AG04450 (cell line): Measurements from ENCODE around the gene VWA1. TPM values are rescaled to one million over a fixed set of nuclear protein-coding genes. Genes with fewer than 3 reads are reported as not detected.

Experiments used
- CTCF ChIA-PET: fragments of 300-600, 350-600 bp; formaldehyde crosslinking; extraction: SDS; loops from one replicate; lab custom pipeline; 2022; ENCODE audit warnings: antibody characterized with exemption, inconsistent platforms; lab: Charles Lee
- POLR2A ChIA-PET: fragments of 350-600 bp; formaldehyde crosslinking; extraction: SDS; loops from one replicate; lab custom pipeline; 2021; ENCODE audit warnings: antibody characterized with exemption, inconsistent platforms; lab: Yijun Ruan, JAX
- DNase-seq: peaks from one replicate; pipeline ENCODE4 v3.0.0-alpha.2; 2011; ENCODE audit warnings: low read depth, low spot score
- H3K27ac ChIP-seq: one replicate; pipeline ENCODE4 v1.5.1; 2012; ENCODE audit warnings: low read depth, low read length, control low read depth
- H3K27me3 ChIP-seq: one replicate; pipeline ENCODE4 v1.6.0; 2012; ENCODE audit warnings: low read length; ENCODE audit not compliant: control insufficient read depth, insufficient read depth
- H3K4me3 ChIP-seq: 2 replicates; pipeline ENCODE4 v1.5.1; 2011; ENCODE audit warnings: mild to moderate bottlenecking, low read depth, low read length, control low read depth
- H3K9me3 ChIP-seq: 2 replicates; pipeline ENCODE4 v1.5.1; 2012; ENCODE audit warnings: low read length; ENCODE audit not compliant: control insufficient read depth, insufficient read depth
- polyA plus RNA-seq: library from polyadenylated mRNA; depleted of rRNA; stranded (reverse); fragments of >200 nt; gene quantifications from 2 replicates; pipeline ENCODE4 v1.2.3, GENCODE V29; 2011; rRNA removed
- TF ChIP-seq, protein P1 (sequence below): IDR thresholded peaks from 2 replicates; pipeline ENCODE4 v1.5.1; 2011; ENCODE audit warnings: low read depth, low read length, control low read depth, inconsistent platforms

VWA1 gene
- polyA plus RNA-seq, 1 experiment, result 3.9 TPM

DNA sequence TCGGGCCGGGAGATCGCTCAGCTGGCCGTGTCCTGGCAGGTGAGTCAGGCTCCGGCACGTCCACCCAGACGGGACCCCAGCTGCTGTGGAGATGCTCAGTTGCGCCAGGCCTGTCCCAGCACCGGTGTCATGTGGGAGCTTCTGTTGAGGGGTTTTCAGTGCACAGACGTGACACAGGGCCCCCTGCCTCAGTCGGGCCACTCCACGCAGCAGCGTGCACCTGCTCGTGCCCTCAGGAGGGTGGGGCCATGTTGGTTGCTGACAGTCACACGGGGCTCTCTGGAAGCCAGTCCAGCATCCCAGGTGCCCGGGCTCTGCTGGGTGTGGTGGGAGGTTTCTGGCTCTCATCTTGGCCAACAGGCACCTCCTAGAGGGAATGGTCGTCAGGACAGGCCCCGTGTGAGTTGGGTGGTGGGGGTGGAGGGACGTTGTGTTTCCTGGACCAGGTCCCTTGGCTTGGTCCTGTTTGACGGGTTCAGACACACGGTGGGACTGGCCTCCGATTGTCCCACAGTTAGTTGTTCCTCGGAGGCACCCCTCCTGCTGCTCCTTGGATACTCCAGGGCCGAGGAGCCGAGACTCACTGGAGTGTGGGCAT, 55.2 kb downstream of the VWA1 start:
- Histone ChIP-seq H3K9me3 (peaks cover 34% of the 10 kb centered on the region), H3K27ac (no peak overlapping the region), H3K27me3 (no peaks in the 10 kb centered on the region), H3K4me3 (no peak overlapping the region)
- TF ChIP-seq, protein P1, sequence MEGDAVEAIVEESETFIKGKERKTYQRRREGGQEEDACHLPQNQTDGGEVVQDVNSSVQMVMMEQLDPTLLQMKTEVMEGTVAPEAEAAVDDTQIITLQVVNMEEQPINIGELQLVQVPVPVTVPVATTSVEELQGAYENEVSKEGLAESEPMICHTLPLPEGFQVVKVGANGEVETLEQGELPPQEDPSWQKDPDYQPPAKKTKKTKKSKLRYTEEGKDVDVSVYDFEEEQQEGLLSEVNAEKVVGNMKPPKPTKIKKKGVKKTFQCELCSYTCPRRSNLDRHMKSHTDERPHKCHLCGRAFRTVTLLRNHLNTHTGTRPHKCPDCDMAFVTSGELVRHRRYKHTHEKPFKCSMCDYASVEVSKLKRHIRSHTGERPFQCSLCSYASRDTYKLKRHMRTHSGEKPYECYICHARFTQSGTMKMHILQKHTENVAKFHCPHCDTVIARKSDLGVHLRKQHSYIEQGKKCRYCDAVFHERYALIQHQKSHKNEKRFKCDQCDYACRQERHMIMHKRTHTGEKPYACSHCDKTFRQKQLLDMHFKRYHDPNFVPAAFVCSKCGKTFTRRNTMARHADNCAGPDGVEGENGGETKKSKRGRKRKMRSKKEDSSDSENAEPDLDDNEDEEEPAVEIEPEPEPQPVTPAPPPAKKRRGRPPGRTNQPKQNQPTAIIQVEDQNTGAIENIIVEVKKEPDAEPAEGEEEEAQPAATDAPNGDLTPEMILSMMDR, result no peak
- POLR2A ChIA-PET, result no interaction called here
- CTCF ChIA-PET, result no interaction called here
- no peak for DNase-seq

DNA sequence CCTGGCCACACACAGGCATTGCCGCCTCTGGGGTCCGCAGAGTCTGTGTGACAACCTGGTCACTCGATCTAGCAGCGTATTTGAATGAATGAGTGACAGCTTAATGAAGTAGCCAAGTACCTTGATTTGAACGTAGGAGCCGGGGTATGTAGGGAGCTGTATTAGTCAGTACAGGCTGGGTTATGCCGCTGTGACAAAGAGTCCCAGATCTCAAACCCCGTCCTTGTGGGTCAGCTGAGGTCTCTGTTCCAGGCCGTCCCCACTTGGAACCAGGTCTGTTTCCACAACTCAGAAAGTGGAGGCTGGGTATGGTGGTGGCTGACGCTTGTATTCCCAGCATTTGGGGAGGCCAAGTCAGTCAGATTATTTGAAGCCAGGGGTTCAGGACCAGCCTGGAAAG, 56.1 kb downstream of the VWA1 start:
- POLR2A ChIA-PET, result no interaction called here
- TF ChIP-seq, protein P1, result no peak

More for the DNA sequence above, 56.1 kb downstream of the VWA1 start:
- Histone ChIP-seq H3K9me3 (peaks cover 34% of the 10 kb centered on the region), H3K4me3 (no peak overlapping the region), H3K27ac (no peak overlapping the region), H3K27me3 (no peaks in the 10 kb centered on the region)
- DNase-seq, result no peak
- CTCF ChIA-PET, result no interaction called here

Other genes with a start within 250 kb of the VWA1 start
- gene TNFRSF18, start 229.1 kb upstream of the VWA1 start, polyA plus RNA-seq, result 1.0 and 2.1 TPM in 2 replicates
- gene TNFRSF4, start 221.5 kb upstream of the VWA1 start, polyA plus RNA-seq, result 0.07 and 0.24 TPM in 2 replicates
- 109 and 115 TPM in 2 replicates for gene SDF4, start 203.7 kb upstream of the VWA1 start, polyA plus RNA-seq
- 15.2 and 15.7 TPM in 2 replicates for gene B3GALT6, start 203.5 kb upstream of the VWA1 start, polyA plus RNA-seq
- gene C1QTNF12, start 189.0 kb upstream of the VWA1 start, polyA plus RNA-seq, result 0.21 and 0.51 TPM in 2 replicates
- gene UBE2J2, start 161.8 kb upstream of the VWA1 start, polyA plus RNA-seq, result 31.1 and 31.4 TPM in 2 replicates
- gene SCNN1D, start 155.3 kb upstream of the VWA1 start, polyA plus RNA-seq, result 1.5 and 1.8 TPM in 2 replicates
- gene ACAP3, start 127.8 kb upstream of the VWA1 start, polyA plus RNA-seq, result 17.5 and 24.8 TPM in 2 replicates
- 9.6 and 15.6 TPM in 2 replicates for gene PUSL1, start 127.1 kb upstream of the VWA1 start, polyA plus RNA-seq
- 52.8 and 69.5 TPM in 2 replicates for gene INTS11, start 111.0 kb upstream of the VWA1 start, polyA plus RNA-seq
- 7.1 and 9.5 TPM in 2 replicates for gene CPTP, start 110.9 kb upstream of the VWA1 start, polyA plus RNA-seq
- gene TAS1R3, start 104.4 kb upstream of the VWA1 start, polyA plus RNA-seq, result 0.10 and 0.11 TPM in 2 replicates
- gene DVL1, start 86.3 kb upstream of the VWA1 start, polyA plus RNA-seq, result 8.9 and 13.6 TPM in 2 replicates
- 186 and 275 TPM in 2 replicates for gene MXRA8, start 77.1 kb upstream of the VWA1 start, polyA plus RNA-seq
- gene AURKAIP1, start 60.5 kb upstream of the VWA1 start, polyA plus RNA-seq, result 54.3 and 71.2 TPM in 2 replicates
- gene CCNL2, start 36.4 kb upstream of the VWA1 start, polyA plus RNA-seq, result 169 and 181 TPM in 2 replicates
- 131 and 140 TPM in 2 replicates for gene MRPL20, start 28.4 kb upstream of the VWA1 start, polyA plus RNA-seq
- gene ANKRD65, start 14.4 kb upstream of the VWA1 start, polyA plus RNA-seq, result 0.16 and 0.24 TPM in 2 replicates
- gene ATAD3C, start 14.0 kb downstream of the VWA1 start, polyA plus RNA-seq, result 0.04 TPM in 1 of 2 replicates, not detected in the other
- gene ATAD3B, start 36.1 kb downstream of the VWA1 start, polyA plus RNA-seq, result 7.7 and 10.2 TPM in 2 replicates
- 8.5 and 11.0 TPM in 2 replicates for gene ATAD3A, start 76.5 kb downstream of the VWA1 start, polyA plus RNA-seq
- 5.1 and 7.2 TPM in 2 replicates for gene TMEM240, start 104.9 kb downstream of the VWA1 start, polyA plus RNA-seq
- 104 and 113 TPM in 2 replicates for gene SSU72, start 139.2 kb downstream of the VWA1 start, polyA plus RNA-seq
- gene FNDC10, start 164.4 kb downstream of the VWA1 start, polyA plus RNA-seq, result 1.4 and 2.3 TPM in 2 replicates
- 9.4 and 14.0 TPM in 2 replicates for gene MIB2, start 179.8 kb downstream of the VWA1 start, polyA plus RNA-seq
- gene MMP23B, start 196.5 kb downstream of the VWA1 start, polyA plus RNA-seq, result 4.9 and 7.1 TPM in 2 replicates
- 6.7 and 13.3 TPM in 2 replicates for gene CDK11B, start 223.3 kb downstream of the VWA1 start, polyA plus RNA-seq